ENCODE results near the gene LZTR1.
"Not testable (repeated sequence)": the region's sequence is repeated elsewhere in the genome, so short reads cannot be mapped to it uniquely, and the experiment has no call there.

- TF ChIP-seq CTCF, POLR2A (IDR thresholded peaks at IDR 0.05): not testable (repeated sequence)
Observed at GRCh38 chr22:20939457-20940185, 42.5 kb upstream of the LZTR1 start.

Data from testis (tissue), 2 donors.